ENCODE data around the gene MAEA.

Gene MAEA

GRCh38 chr4:1244081-1244977, 45.4 kb upstream of the MAEA start:
- Histone ChIP-seq H4K20me1 (ENCODE audit: insufficient read depth, low read length) (peaks cover 74% of the 10 kb centered on the region), H3K36me3 (replicated peaks; ENCODE audit: low read depth, low read length) (peaks cover 3% of the 10 kb centered on the region), H3K9me3 (ENCODE audit: insufficient read depth, low read length) (no peaks in the 10 kb centered on the region), H3K27me3 (ENCODE audit: low read depth, low read length) (no peaks in the 10 kb centered on the region), H3K4me3 (ENCODE audit: low read length) (no peak overlapping the region), H2AFZ (ENCODE audit: low read depth, low read length) (no peak overlapping the region), H3K4me2 (ENCODE audit: low read length) (no peak overlapping the region), H3K4me1 (ENCODE audit: low read length) (peaks cover 11% of the 10 kb centered on the region), H3K9ac (ENCODE audit: low read length) (no peak overlapping the region), H3K79me2 (ENCODE audit: low read length) (peaks cover 85% of the 10 kb centered on the region), H3K27ac (ENCODE audit: low read length) (no peak overlapping the region)
- TF ChIP-seq CTCF (IDR thresholded peaks at IDR 0.05; ENCODE audit: low read depth, low read length), result no peak

- TF ChIP-seq CTCF (IDR thresholded peaks at IDR 0.05; ENCODE audit: low read depth, low read length), result no peak
- TF ChIP-seq EZH2phosphoT487 (IDR thresholded peaks at IDR 0.05; ENCODE audit: low read depth), result no peak
- Histone ChIP-seq H3K4me2 (ENCODE audit: low read length) (no peak overlapping the region), H3K9me3 (ENCODE audit: insufficient read depth, low read length) (no peaks in the 10 kb centered on the region), H3K9ac (ENCODE audit: low read length) (no peak overlapping the region), H3K27ac (ENCODE audit: low read length) (no peak overlapping the region), H3K4me1 (ENCODE audit: low read length) (peaks cover 17% of the 10 kb centered on the region), H4K20me1 (ENCODE audit: insufficient read depth, low read length) (peaks cover 68% of the 10 kb centered on the region), H2AFZ (ENCODE audit: low read depth, low read length) (no peak overlapping the region), H3K36me3 (replicated peaks; ENCODE audit: low read depth, low read length) (peaks cover 2% of the 10 kb centered on the region), H3K27me3 (ENCODE audit: low read depth, low read length) (no peaks in the 10 kb centered on the region), H3K79me2 (ENCODE audit: low read length) (peaks cover 85% of the 10 kb centered on the region), H3K4me3 (ENCODE audit: low read length) (no peak overlapping the region)
Observed at GRCh38 chr4:1244978-1245471, 44.7 kb upstream of the MAEA start.

GRCh38 chr4:1245481-1246051, 44.1 kb upstream of the MAEA start:
- H3K4me3 ChIP-seq (ENCODE audit: low read length), result no peak overlapping the region
- peaks cover 68% of the 10 kb centered on the region for H4K20me1 ChIP-seq (ENCODE audit: insufficient read depth, low read length)
- H3K27me3 ChIP-seq (ENCODE audit: low read depth, low read length), result no peaks in the 10 kb centered on the region
- TF ChIP-seq CTCF (IDR thresholded peaks at IDR 0.05; ENCODE audit: low read depth, low read length), result no peak
- TF ChIP-seq EZH2phosphoT487 (IDR thresholded peaks at IDR 0.05; ENCODE audit: low read depth), result no peak
- H3K36me3 ChIP-seq (replicated peaks; ENCODE audit: low read depth, low read length), result peaks cover 7% of the 10 kb centered on the region
- H3K79me2 ChIP-seq (ENCODE audit: low read length), result peaks cover 88% of the 10 kb centered on the region
- H3K9me3 ChIP-seq (ENCODE audit: insufficient read depth, low read length), result 0 out of 2 replicates have a peak, but pooled peaks cover 4% of the 10 kb centered on the region
- H3K27ac ChIP-seq (ENCODE audit: low read length), result no peak overlapping the region
- no peak overlapping the region for H3K4me2 ChIP-seq (ENCODE audit: low read length)
- H2AFZ ChIP-seq (ENCODE audit: low read depth, low read length), result no peak overlapping the region
- peaks cover 20% of the 10 kb centered on the region for H3K4me1 ChIP-seq (ENCODE audit: low read length)
- no peak overlapping the region for H3K9ac ChIP-seq (ENCODE audit: low read length)

All from OCI-LY3 (cell line).